GM18508 (cell line): Measurements from ENCODE around the gene TRIOBP.

Experiments
- ATAC-seq: cut with Tn5 transposase; IDR thresholded peaks from one replicate; pipeline ENCODE4 v1.9.1; 2021; ENCODE audit warnings: moderate number of reproducible peaks; ENCODE audit not compliant: insufficient read depth, unreplicated experiment

The TRIOBP gene

GRCh38 chr22:37664249-37665101 lies 32.4 kb upstream of the TRIOBP start:
- no peak for ATAC-seq

GRCh38 chr22:37665487-37665886 lies 31.4 kb upstream of the TRIOBP start:
- no peak for ATAC-seq

- ATAC-seq, result no peak
These were observed 27.3 kb upstream of the TRIOBP start for GRCh38 chr22:37669586-37669985.

- no peak for ATAC-seq
These were observed 24.5 kb upstream of the TRIOBP start for GRCh38 chr22:37672206-37672919.

GRCh38 chr22:37672920-37673455 lies 23.9 kb upstream of the TRIOBP start:
- ATAC-seq, result no peak

- no peak for ATAC-seq
These were observed 22.6 kb upstream of the TRIOBP start for GRCh38 chr22:37674248-37674647.

- no peak for ATAC-seq
These were observed 21.6 kb upstream of the TRIOBP start, which contains the start of gene LGALS1 for GRCh38 chr22:37674951-37675929. Gene LGALS1 (plus strand): TSS chr22:37675636. CDS start chr22:37675703, 67 bp downstream.

GRCh38 chr22:37675930-37676735 lies 20.7 kb upstream of the TRIOBP start:
- ATAC-seq, result no peak

- no peak for ATAC-seq
These were observed 19.9 kb upstream of the TRIOBP start for GRCh38 chr22:37676736-37677492.

GRCh38 chr22:37677493-37677974 lies 19.3 kb upstream of the TRIOBP start:
- ATAC-seq, result no peak

- ATAC-seq, result no peak
These were observed 18.5 kb upstream of the TRIOBP start for GRCh38 chr22:37678372-37678771.

GRCh38 chr22:37679670-37680069 lies 17.2 kb upstream of the TRIOBP start:
- ATAC-seq, result no peak

- ATAC-seq, result no peak
These were observed 16.5 kb upstream of the TRIOBP start for GRCh38 chr22:37680191-37680851.

- ATAC-seq, result no peak
These were observed 15.8 kb upstream of the TRIOBP start for GRCh38 chr22:37681001-37681424.

GRCh38 chr22:37681556-37682049 lies 15.2 kb upstream of the TRIOBP start:
- no peak for ATAC-seq

GRCh38 chr22:37684803-37685615 lies 11.8 kb upstream of the TRIOBP start:
- no peak for ATAC-seq
